DMS53 treated with DMSO at 0.1 percent for 48 hours (cell line): ENCODE results near the gene MRPL43.
"Not testable (repeated sequence)": the region's sequence is repeated elsewhere in the genome, so short reads cannot be mapped to it uniquely, and the experiment has no call there.

Source experiments
- DNase-seq: peaks from one replicate; lab custom pipeline; 2025; ENCODE audit not compliant: unreplicated experiment; lab: John Stamatoyannopoulos, UW

MRPL43 gene

GRCh38 chr10:100984672-100985177, 2.6 kb downstream of the MRPL43 start:
- no peak for DNase-seq

- no peak for DNase-seq
Observed at GRCh38 chr10:100983868-100984671, 3.2 kb downstream of the MRPL43 start.

- no peak for DNase-seq
Observed at GRCh38 chr10:100982916-100983830, 4.1 kb downstream of the MRPL43 start.

GRCh38 chr10:100981178-100981772, 6.0 kb downstream of the MRPL43 start:
- DNase-seq: no peak

- DNase-seq: no peak
Observed at GRCh38 chr10:100980711-100981110, 6.6 kb downstream of the MRPL43 start.

GRCh38 chr10:100980311-100980710, 7.0 kb downstream of the MRPL43 start:
- no peak for DNase-seq

- no peak for DNase-seq
Observed at GRCh38 chr10:100979791-100980272, 7.5 kb downstream of the MRPL43 start.

- DNase-seq: no peak
Observed at GRCh38 chr10:100978901-100979195, 8.4 kb downstream of the MRPL43 start.

- no peak for DNase-seq
Observed at GRCh38 chr10:100978121-100978900, 9.0 kb downstream of the MRPL43 start.

GRCh38 chr10:100977436-100977835, 9.9 kb downstream of the MRPL43 start:
- no peak for DNase-seq

- no peak for DNase-seq
Observed at GRCh38 chr10:100976906-100977305, 10.4 kb downstream of the MRPL43 start.

GRCh38 chr10:100975397-100975796, 11.9 kb downstream of the MRPL43 start:
- DNase-seq: not testable (repeated sequence)

- DNase-seq: no peak
Observed at GRCh38 chr10:100972904-100973535, 14.3 kb downstream of the MRPL43 start.

GRCh38 chr10:100972115-100972903, 15.0 kb downstream of the MRPL43 start:
- no peak for DNase-seq

GRCh38 chr10:100970914-100971811, 16.1 kb downstream of the MRPL43 start:
- peak; percentile 53 for DNase-seq

GRCh38 chr10:100970076-100970913, 17.0 kb downstream of the MRPL43 start:
- DNase-seq: peak; percentile 14
